GM12891 (cell line): ENCODE results near the gene KLHL28.

Experiments
- PAX5 ChIP-seq: IDR thresholded peaks from 2 replicates; pipeline ENCODE4 v1.6.1; 2011; ENCODE audit warnings: low read length, moderate library complexity, mild to moderate bottlenecking; ENCODE audit not compliant: insufficient read depth, severe bottlenecking
- POLR2A ChIP-seq: IDR thresholded peaks from 2 replicates; pipeline ENCODE4 v1.6.1; 2011; ENCODE audit warnings: low read depth, low read length, control low read depth
- POLR2AphosphoS5 ChIP-seq: IDR thresholded peaks from 2 replicates; pipeline ENCODE4 v1.6.1; 2011; ENCODE audit warnings: low read depth, low read length, control low read depth
- POU2F2 ChIP-seq: IDR thresholded peaks from 2 replicates; pipeline ENCODE4 v1.6.1; 2011; ENCODE audit warnings: low read depth, mild to moderate bottlenecking, control low read depth, low read length, moderate library complexity
- SPI1 ChIP-seq: IDR thresholded peaks from 2 replicates; pipeline ENCODE4 v1.6.1; 2011; ENCODE audit warnings: low read depth, low read length, control low read depth
- TAF1 ChIP-seq: IDR thresholded peaks from 2 replicates; pipeline ENCODE4 v1.6.1; 2011; ENCODE audit warnings: low read depth, low read length, control low read depth

- TF ChIP-seq POLR2A (no peak), TAF1 (no peak), POLR2AphosphoS5 (no peak), POU2F2 (no peak), SPI1 (no peak), PAX5 (no peak)
These were observed 20.8 kb downstream of the KLHL28 start for GRCh38 chr14:44940944-44941343.
